Hepatocyte (in vitro differentiated cells): ENCODE results near the gene CENPF. TPM values are rescaled to one million over a fixed set of nuclear protein-coding genes. Genes with fewer than 3 reads are reported as not detected.

ENCODE experiments used
- DNase-seq: peaks from one replicate; pipeline ENCODE4 v3.0.0-alpha.2; 2016; ENCODE audit warnings: low spot score
- H2AFZ ChIP-seq: fragments of 200-600 bp; sonication (generic); 2 replicates; pipeline ENCODE4 v1.6.0; 2016; ENCODE audit warnings: antibody characterized with exemption, mild to moderate bottlenecking
- H3K27ac ChIP-seq: fragments of 200-600 bp; sonication (generic); 2 replicates; pipeline ENCODE4 v1.5.1; 2016; ENCODE audit warnings: mild to moderate bottlenecking
- H3K27me3 ChIP-seq: fragments of 200-600 bp; sonication (generic); 2 replicates; pipeline ENCODE4 v1.6.1; 2016
- H3K36me3 ChIP-seq: fragments of 200-600 bp; sonication (generic); replicated peaks from 2 replicates; pipeline ENCODE4 v1.5.1; 2016; ENCODE audit warnings: low read depth; ENCODE audit not compliant: insufficient read depth
- H3K4me1 ChIP-seq: fragments of 200-600 bp; sonication (generic); 2 replicates; pipeline ENCODE4 v1.5.1; 2016; ENCODE audit warnings: mild to moderate bottlenecking, moderate library complexity; ENCODE audit not compliant: insufficient read depth
- H3K4me2 ChIP-seq: fragments of 200-600 bp; sonication (generic); 2 replicates; pipeline ENCODE4 v1.6.0; 2016
- H3K4me3 ChIP-seq: fragments of 200-600 bp; sonication (generic); 2 replicates; pipeline ENCODE4 v1.5.1; 2016; ENCODE audit warnings: mild to moderate bottlenecking
- H3K79me2 ChIP-seq: fragments of 200-600 bp; sonication (generic); 2 replicates; pipeline ENCODE4 v1.6.0; 2017; ENCODE audit warnings: mild to moderate bottlenecking
- H3K9me2 ChIP-seq: fragments of 200-600 bp; sonication (generic); replicated peaks from 2 replicates; pipeline ENCODE4 v1.6.0; 2017; ENCODE audit warnings: mild to moderate bottlenecking; ENCODE audit not compliant: insufficient read depth
- H3K9me3 ChIP-seq: fragments of 200-600 bp; sonication (generic); 2 replicates; pipeline ENCODE4 v1.5.1; 2016; ENCODE audit warnings: low read depth, mild to moderate bottlenecking
- H4K20me1 ChIP-seq: fragments of 200-600 bp; sonication (generic); 2 replicates; pipeline ENCODE4 v1.6.0; 2016; ENCODE audit warnings: mild to moderate bottlenecking; ENCODE audit not compliant: insufficient read depth, poor library complexity, severe bottlenecking
- CTCF ChIP-seq: fragments of 200-600 bp; sonication (generic); IDR thresholded peaks from 2 replicates; pipeline ENCODE4 v1.5.1; 2016; ENCODE audit warnings: antibody characterized with exemption, mild to moderate bottlenecking; ENCODE audit not compliant: poor library complexity
- EZH2 ChIP-seq: fragments of 200-600 bp; sonication (generic); IDR thresholded peaks from 2 replicates; pipeline ENCODE4 v1.6.1; 2016; ENCODE audit warnings: antibody characterized with exemption, mild to moderate bottlenecking, borderline replicate concordance
- EZH2phosphoT487 ChIP-seq: fragments of 200-600 bp; sonication (generic); IDR thresholded peaks from one replicate; pipeline ENCODE4 v1.6.1; 2018; ENCODE audit warnings: antibody characterized with exemption, mild to moderate bottlenecking, low read depth, moderate library complexity; ENCODE audit not compliant: unreplicated experiment, severe bottlenecking
- WGBS: methylation state at CpG from one replicate; pipeline ENCODE4 v1.1.6; 2016; ENCODE audit warnings: low lambda C conversion rate; ENCODE audit errors: missing lambda C conversion rate; 5-methylcytosine and 5-hydroxymethylcytosine counted together
- polyA plus RNA-seq: library from polyadenylated mRNA; unstranded; fragments of >200 nt; fragmentation: Nextera tagmentation; extraction: Ambion mirVana; gene quantifications from 2 replicates; pipeline ENCODE4 v1.2.1, GENCODE V29; 2016
- total RNA-seq: library from RNA; depleted of rRNA; stranded (reverse); fragments of >200 nt; gene quantifications from 2 replicates; pipeline ENCODE4 v1.2.3, GENCODE V29; 2014

Gene CENPF
- total and polyA plus RNA-seq, 2 experiments from 2014 or later = 8.3 to 16.8 TPM

GRCh38 chr1:214709241-214709640 is 106.2 kb downstream of the CENPF start:
- no peaks in the 10 kb centered on the region for H3K4me1 ChIP-seq
- no peak overlapping the region for H3K4me2 ChIP-seq
- TF ChIP-seq EZH2phosphoT487 (no peak), EZH2 (no peak), CTCF (no peak)
- no peak overlapping the region for H2AFZ ChIP-seq
- H3K27me3 ChIP-seq = no peaks in the 10 kb centered on the region
- no peaks in the 10 kb centered on the region for H3K9me2 ChIP-seq
- no peak overlapping the region for H3K27ac ChIP-seq
- H3K4me3 ChIP-seq = no peak overlapping the region
- no peaks in the 10 kb centered on the region for H3K9me3 ChIP-seq
- H3K36me3 ChIP-seq = no peaks in the 10 kb centered on the region
- H3K79me2 ChIP-seq = no peaks in the 10 kb centered on the region
- no peak for DNase-seq
- 85% methylated on average over 5 of the region's 5 CpGs for WGBS
- no peaks in the 10 kb centered on the region for H4K20me1 ChIP-seq

- Histone ChIP-seq H3K9me2 (no peaks in the 10 kb centered on the region), H3K36me3 (no peaks in the 10 kb centered on the region), H3K4me1 (no peaks in the 10 kb centered on the region), H3K27ac (no peak overlapping the region), H3K4me3 (no peak overlapping the region), H3K27me3 (no peaks in the 10 kb centered on the region), H4K20me1 (no peaks in the 10 kb centered on the region), H3K79me2 (no peaks in the 10 kb centered on the region), H2AFZ (no peak overlapping the region), H3K9me3 (no peaks in the 10 kb centered on the region), H3K4me2 (no peak overlapping the region)
- no peak for TF ChIP-seq CTCF
- TF ChIP-seq EZH2phosphoT487 = no peak
- TF ChIP-seq EZH2 = no peak
- no peak for DNase-seq
- WGBS = 71% methylated on average over 2 of the region's 2 CpGs
Measured at GRCh38 chr1:214712737-214713136, 109.7 kb downstream of the CENPF start.

Other genes starting within 250 kb of the CENPF start
- gene PTPN14, start 51.6 kb upstream of the CENPF start, total RNA-seq = 17.9 and 21.7 TPM in 2 replicates
- 7.3 and 9.5 TPM in 2 replicates for gene PTPN14, start 51.6 kb upstream of the CENPF start, polyA plus RNA-seq